HepG2 (cell line): ENCODE measurements around the gene NFE2L2. TPM values are rescaled to one million over a fixed set of nuclear protein-coding genes. Genes with fewer than 3 reads are reported as not detected.

ENCODE experiments used
- ADNP ChIP-seq: sonication (generic); formaldehyde crosslinking; IDR thresholded peaks from 2 replicates; pipeline ENCODE4 v1.4.0; 2020; ENCODE audit warnings: missing genetic modification reagents
- AGO2 ChIP-seq: fragments of 200-400 bp; formaldehyde crosslinking; optimal IDR thresholded peaks from 2 replicates; pipeline ENCODE3; 2017; ENCODE audit warnings: mild to moderate bottlenecking, low read depth, low read length, moderate library complexity
- EHMT2 ChIP-seq: fragments of 200-600 bp; sonication (generic); IDR thresholded peaks from 2 replicates; pipeline ENCODE4 v1.7.0; 2017; ENCODE audit warnings: antibody characterized with exemption, low read depth, low read length, borderline replicate concordance
- EZH2 ChIP-seq: conservative IDR thresholded peaks from 2 replicates; pipeline ENCODE4 v1.6.1; 2012; ENCODE audit warnings: mild to moderate bottlenecking, low read depth, low read length, moderate library complexity
- GFI1 ChIP-seq: sonication (generic); formaldehyde crosslinking; IDR thresholded peaks from 2 replicates; pipeline ENCODE4 v1.5.0; 2020; ENCODE audit warnings: missing genetic modification reagents, mild to moderate bottlenecking, borderline replicate concordance
- ISX ChIP-seq: sonication (generic); formaldehyde crosslinking; conservative IDR thresholded peaks from 2 replicates; pipeline ENCODE4 v1.5.0; 2020; ENCODE audit warnings: missing genetic modification reagents
- KAT2B ChIP-seq: fragments of 150-350 bp; IDR thresholded peaks from 2 replicates; pipeline ENCODE4 v1.6.1; 2014; ENCODE audit warnings: low read depth, low read length, borderline replicate concordance
- MTA3 ChIP-seq: sonication (generic); formaldehyde crosslinking; IDR thresholded peaks from 2 replicates; pipeline ENCODE4 v1.4.0; 2020; ENCODE audit warnings: missing genetic modification reagents
- NFKBIZ ChIP-seq: IDR thresholded peaks from 2 replicates; pipeline ENCODE4 v1.6.1; 2018; ENCODE audit warnings: missing genetic modification reagents, missing compliant biosample characterization
- PPARG ChIP-seq: conservative IDR thresholded peaks from 2 replicates; pipeline ENCODE4 v1.6.1; 2016; ENCODE audit warnings: missing biosample characterization, missing genetic modification reagents
- RXRA ChIP-seq: sonication (generic); formaldehyde crosslinking; IDR thresholded peaks from 2 replicates; pipeline ENCODE4 v1.5.1; 2020; ENCODE audit warnings: missing genetic modification reagents
- SMC3 ChIP-seq: IDR thresholded peaks from 2 replicates; pipeline ENCODE4 v1.6.1; 2011; ENCODE audit warnings: low read length, improper control_type of control experiment
- SOX6 ChIP-seq, 2 experiments: fragments of 450-650 bp in 1 of 2; sonication (generic) in 1 of 2; formaldehyde crosslinking in 1 of 2; IDR thresholded peaks; 2 replicates each; pipeline versions ENCODE4 v1.4.0 to v1.6.1; 2017 to 2020; ENCODE audit warnings: antibody characterized with exemption in 1 of 2, mild to moderate bottlenecking in 1 of 2, missing genetic modification reagents in 1 of 2
- ZBTB1 ChIP-seq: sonication (generic); formaldehyde crosslinking; IDR thresholded peaks from 2 replicates; pipeline ENCODE4 v1.4.0; 2020; ENCODE audit warnings: missing genetic modification reagents, borderline replicate concordance
- ZFP36 ChIP-seq: fragments of 150-350 bp; IDR thresholded peaks from 2 replicates; pipeline ENCODE4 v1.6.1; 2018; ENCODE audit warnings: borderline replicate concordance, low read length, low read depth; ENCODE audit not compliant: partially characterized antibody
- ZFP36L1 ChIP-seq: sonication (generic); formaldehyde crosslinking; IDR thresholded peaks from 2 replicates; pipeline ENCODE4 v1.8.0; 2022; ENCODE audit warnings: mild to moderate bottlenecking, missing genetic modification reagents, moderate library complexity
- ZNF441 ChIP-seq: sonication (generic); formaldehyde crosslinking; IDR thresholded peaks from 2 replicates; pipeline ENCODE4 v1.7.0; 2021; ENCODE audit warnings: missing genetic modification reagents, borderline replicate concordance
- ZNF577 ChIP-seq: sonication (generic); formaldehyde crosslinking; IDR thresholded peaks from 2 replicates; pipeline ENCODE4 v1.4.0; 2020; ENCODE audit warnings: mild to moderate bottlenecking, low read depth, missing genetic modification reagents, borderline replicate concordance
- ZNF766 ChIP-seq: sonication (generic); formaldehyde crosslinking; IDR thresholded peaks from 2 replicates; pipeline ENCODE4 v1.5.0; 2020; ENCODE audit warnings: missing genetic modification reagents, borderline replicate concordance
- ZNF839 ChIP-seq: sonication (generic); formaldehyde crosslinking; IDR thresholded peaks from 2 replicates; pipeline ENCODE4 v1.4.0; 2020; ENCODE audit warnings: missing genetic modification reagents, mild to moderate bottlenecking, borderline replicate concordance
- polyA plus RNA-seq, 8 experiments: library from polyadenylated mRNA; depleted of rRNA in 3 of 8; stranded (reverse) in 7 of 8; unstranded in 1 of 8; fragments of >200 nt; fragmentation: Illumina TruSeq in 4 of 8; extraction: Trizol in 4 of 8; gene quantifications; 2 replicates each; pipeline versions ENCODE4 v1.2.1 to v1.2.3, GENCODE V29; 2011 to 2016; ENCODE audit warnings: low read depth in 4 of 8, missing spikeins in 1 of 8, mixed read lengths in 1 of 8; ENCODE audit not compliant: insufficient read depth in 1 of 8
- total RNA-seq, 5 experiments: library from RNA; depleted of rRNA; stranded (reverse); fragments of >200 nt; fragmentation: Illumina TruSeq; extraction: Trizol; gene quantifications; 2 replicates each; pipeline ENCODE4 v1.2.3, GENCODE V29; 2016; ENCODE audit warnings: low read depth in 1 of 5
- TF ChIP-seq, protein P1 (sequence below): sonication (generic); formaldehyde crosslinking; IDR thresholded peaks from 2 replicates; pipeline ENCODE4 v1.4.0; 2020; ENCODE audit warnings: missing genetic modification reagents, borderline replicate concordance
- TF ChIP-seq, protein P2 (sequence below): sonication (generic); formaldehyde crosslinking; IDR thresholded peaks from 2 replicates; pipeline ENCODE4 v1.5.0; 2020; ENCODE audit warnings: missing genetic modification reagents, mild to moderate bottlenecking, borderline replicate concordance

NFE2L2 gene
- total and polyA plus RNA-seq, 2 of the 13 experiments (the other 11 are each of a cell fraction or from before 2014, with no cell fraction given), result 84.6 to 215 TPM

DNA sequence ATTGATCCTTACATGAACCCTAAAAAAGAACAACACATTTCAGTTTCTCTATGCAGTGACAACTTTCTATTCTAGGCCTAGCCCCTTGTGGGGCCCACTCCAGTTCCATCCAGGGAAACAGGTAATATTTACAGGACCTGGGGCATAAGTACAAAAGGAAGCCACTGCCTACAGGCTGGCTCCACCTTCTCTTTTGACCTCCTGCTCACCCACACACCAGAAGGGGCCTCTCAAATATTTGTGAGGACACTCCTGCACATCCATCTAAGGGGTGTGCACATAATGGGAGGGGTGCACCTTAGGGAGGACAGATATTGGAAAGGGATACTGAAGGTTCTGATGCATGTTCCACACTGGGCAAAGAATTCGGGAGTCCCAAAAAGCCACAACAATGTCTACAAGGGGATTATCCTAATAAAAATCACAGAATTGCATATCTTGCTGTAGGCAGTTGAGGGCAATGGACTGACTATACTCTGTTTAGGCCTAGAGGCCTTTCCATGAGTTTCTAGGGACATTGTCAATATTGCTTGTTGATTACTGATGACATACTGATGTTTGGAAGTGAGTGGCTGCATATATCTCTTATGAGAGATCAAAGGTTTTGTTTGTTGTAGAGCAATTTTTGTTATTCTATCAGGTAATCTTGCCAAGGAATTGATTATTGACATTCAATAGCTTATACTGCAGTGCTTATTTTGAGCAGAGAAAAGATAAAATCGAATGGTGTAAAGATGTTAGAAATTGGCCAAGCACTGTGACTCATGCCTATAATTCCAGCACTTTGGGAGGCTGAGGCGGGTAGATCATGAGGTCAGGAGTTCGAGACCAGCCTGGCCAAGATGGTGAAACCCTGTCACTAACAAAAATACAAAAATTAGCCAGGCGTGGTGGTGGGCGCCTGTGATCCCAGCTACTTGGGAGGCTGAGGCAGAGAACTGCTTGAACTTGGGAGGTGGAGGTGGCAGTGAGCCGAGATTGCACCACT, 75.8 kb downstream of the NFE2L2 start (continued):
- TF ChIP-seq ZNF577, result no peak
- peak; percentile 47 for TF ChIP-seq ZNF441
- TF ChIP-seq, protein P1, sequence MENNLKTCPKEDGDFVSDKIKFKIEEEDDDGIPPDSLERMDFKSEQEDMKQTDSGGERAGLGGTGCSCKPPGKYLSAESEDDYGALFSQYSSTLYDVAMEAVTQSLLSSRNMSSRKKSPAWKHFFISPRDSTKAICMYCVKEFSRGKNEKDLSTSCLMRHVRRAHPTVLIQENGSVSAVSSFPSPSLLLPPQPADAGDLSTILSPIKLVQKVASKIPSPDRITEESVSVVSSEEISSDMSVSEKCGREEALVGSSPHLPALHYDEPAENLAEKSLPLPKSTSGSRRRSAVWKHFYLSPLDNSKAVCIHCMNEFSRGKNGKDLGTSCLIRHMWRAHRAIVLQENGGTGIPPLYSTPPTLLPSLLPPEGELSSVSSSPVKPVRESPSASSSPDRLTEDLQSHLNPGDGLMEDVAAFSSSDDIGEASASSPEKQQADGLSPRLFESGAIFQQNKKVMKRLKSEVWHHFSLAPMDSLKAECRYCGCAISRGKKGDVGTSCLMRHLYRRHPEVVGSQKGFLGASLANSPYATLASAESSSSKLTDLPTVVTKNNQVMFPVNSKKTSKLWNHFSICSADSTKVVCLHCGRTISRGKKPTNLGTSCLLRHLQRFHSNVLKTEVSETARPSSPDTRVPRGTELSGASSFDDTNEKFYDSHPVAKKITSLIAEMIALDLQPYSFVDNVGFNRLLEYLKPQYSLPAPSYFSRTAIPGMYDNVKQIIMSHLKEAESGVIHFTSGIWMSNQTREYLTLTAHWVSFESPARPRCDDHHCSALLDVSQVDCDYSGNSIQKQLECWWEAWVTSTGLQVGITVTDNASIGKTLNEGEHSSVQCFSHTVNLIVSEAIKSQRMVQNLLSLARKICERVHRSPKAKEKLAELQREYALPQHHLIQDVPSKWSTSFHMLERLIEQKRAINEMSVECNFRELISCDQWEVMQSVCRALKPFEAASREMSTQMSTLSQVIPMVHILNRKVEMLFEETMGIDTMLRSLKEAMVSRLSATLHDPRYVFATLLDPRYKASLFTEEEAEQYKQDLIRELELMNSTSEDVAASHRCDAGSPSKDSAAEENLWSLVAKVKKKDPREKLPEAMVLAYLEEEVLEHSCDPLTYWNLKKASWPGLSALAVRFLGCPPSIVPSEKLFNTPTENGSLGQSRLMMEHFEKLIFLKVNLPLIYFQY, result peak; percentile 67; the same call in 1 of the 2 replicates
- no peak for TF ChIP-seq ZNF766 (CRISPR knock-in tag)
- TF ChIP-seq EHMT2, result peak; percentile 78
- TF ChIP-seq SMC3, result no peak; the same call in 1 of the 2 replicates
- TF ChIP-seq MTA3 (CRISPR knock-in tag), result no peak
- peak; percentile 96 for TF ChIP-seq GFI1 (CRISPR knock-in tag)
- TF ChIP-seq AGO2, result no peak
- no peak for TF ChIP-seq ZFP36
- TF ChIP-seq, protein P2, sequence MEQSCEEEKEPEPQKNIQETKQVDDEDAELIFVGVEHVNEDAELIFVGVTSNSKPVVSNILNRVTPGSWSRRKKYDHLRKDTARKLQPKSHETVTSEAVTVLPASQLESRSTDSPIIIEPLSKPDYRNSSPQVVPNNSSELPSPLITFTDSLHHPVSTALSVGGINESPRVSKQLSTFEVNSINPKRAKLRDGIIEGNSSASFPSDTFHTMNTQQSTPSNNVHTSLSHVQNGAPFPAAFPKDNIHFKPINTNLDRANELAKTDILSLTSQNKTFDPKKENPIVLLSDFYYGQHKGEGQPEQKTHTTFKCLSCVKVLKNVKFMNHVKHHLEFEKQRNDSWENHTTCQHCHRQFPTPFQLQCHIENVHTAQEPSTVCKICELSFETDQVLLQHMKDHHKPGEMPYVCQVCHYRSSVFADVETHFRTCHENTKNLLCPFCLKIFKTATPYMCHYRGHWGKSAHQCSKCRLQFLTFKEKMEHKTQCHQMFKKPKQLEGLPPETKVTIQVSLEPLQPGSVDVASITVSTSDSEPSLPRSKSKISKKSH (CRISPR knock-in tag), result no peak
- no peak for TF ChIP-seq ZBTB1 (CRISPR knock-in tag)
- TF ChIP-seq ISX (CRISPR knock-in tag), result no peak
- peak; percentile 82 for TF ChIP-seq ADNP
- no peak for TF ChIP-seq EZH2
- no peak for TF ChIP-seq SOX6 (IDR thresholded peaks at IDR 0.05)
- TF ChIP-seq SOX6 (CRISPR knock-in tag; IDR thresholded peaks at IDR 0.05), result peak; percentile 94
- TF ChIP-seq KAT2B, result peak; percentile 94
- peak; percentile 88; the same call in 1 of the 2 replicates for TF ChIP-seq ZFP36L1 (CRISPR knock-in tag)
- peak; percentile 80 for TF ChIP-seq PPARG (CRISPR knock-in tag)
- TF ChIP-seq NFKBIZ (CRISPR knock-in tag), result peak; percentile 75
- TF ChIP-seq ZNF839 (CRISPR knock-in tag), result no peak
- TF ChIP-seq RXRA (CRISPR knock-in tag), result peak; percentile 90; the same call in 1 of the 2 replicates
